Liver (tissue), 3 donors: Measurements from ENCODE around the gene TEKT2.

Experiments used
- CTCF ChIP-seq: fragments of 150-350 bp; IDR thresholded peaks from 2 replicates; pipeline ENCODE4 v1.5.1; 2017; ENCODE audit warnings: improper control_type of control experiment, low read depth, low read length; ENCODE audit not compliant: missing input control
- EGR1 ChIP-seq, 2 donors: IDR thresholded peaks; 2 replicates each; pipeline ENCODE4 v1.6.1; 2016 to 2018; ENCODE audit warnings: antibody characterized with exemption in 2 of 2, low read depth in 2 of 2
- JUND ChIP-seq, 2 donors: IDR thresholded peaks; 2 replicates each; pipeline ENCODE4 v1.6.1; 2016; ENCODE audit warnings: antibody characterized with exemption in 2 of 2
- MAX ChIP-seq: IDR thresholded peaks from 2 replicates; pipeline ENCODE4 v1.6.1; 2016; ENCODE audit warnings: antibody characterized with exemption
- RAD21 ChIP-seq, 2 donors: IDR thresholded peaks; 2 replicates each; pipeline ENCODE4 v1.6.1; 2016; ENCODE audit warnings: antibody characterized with exemption in 2 of 2, mild to moderate bottlenecking in 2 of 2
- YY1 ChIP-seq: IDR thresholded peaks from 2 replicates; pipeline ENCODE4 v1.6.1; 2016; ENCODE audit warnings: antibody characterized with exemption, mild to moderate bottlenecking
- donor health status: healthy.
- donor health status: healthy.

- TF ChIP-seq CTCF = no peak
- no peak for TF ChIP-seq EGR1 (IDR thresholded peaks at IDR 0.05; ENCODE audit: low read depth in 2 of 2)
- no peak for TF ChIP-seq JUND (IDR thresholded peaks at IDR 0.05)
- no peak for TF ChIP-seq RAD21 (IDR thresholded peaks at IDR 0.05)
- no peak for TF ChIP-seq MAX
- no peak for TF ChIP-seq YY1
Observed at GRCh38 chr1:36126005-36126716, 42.3 kb downstream of the TEKT2 start.
